HepG2 (cell line): ENCODE results near the gene CDCP1. TPM values are rescaled to one million over a fixed set of nuclear protein-coding genes. Genes with fewer than 3 reads are reported as not detected.

Source experiments
- MATR3 ChIP-seq: sonication (generic); formaldehyde crosslinking; IDR thresholded peaks from 2 replicates; pipeline ENCODE4 v1.4.0; 2020; ENCODE audit warnings: missing genetic modification reagents
- RFX1 ChIP-seq: fragments of 450-650 bp; IDR thresholded peaks from 2 replicates; pipeline ENCODE4 v1.6.1; 2017
- ZFP62 ChIP-seq: sonication (generic); formaldehyde crosslinking; IDR thresholded peaks from 2 replicates; pipeline ENCODE4 v1.4.0; 2020; ENCODE audit warnings: missing genetic modification reagents
- polyA plus RNA-seq, 8 experiments: library from polyadenylated mRNA; depleted of rRNA in 3 of 8; stranded (reverse) in 7 of 8; unstranded in 1 of 8; fragments of >200 nt; fragmentation: Illumina TruSeq in 4 of 8; extraction: Trizol in 4 of 8; gene quantifications; 2 replicates each; pipeline versions ENCODE4 v1.2.1 to v1.2.3, GENCODE V29; 2011 to 2016; ENCODE audit warnings: low read depth in 4 of 8, missing spikeins in 1 of 8, mixed read lengths in 1 of 8; ENCODE audit not compliant: insufficient read depth in 1 of 8
- total RNA-seq, 5 experiments: library from RNA; depleted of rRNA; stranded (reverse); fragments of >200 nt; fragmentation: Illumina TruSeq; extraction: Trizol; gene quantifications; 2 replicates each; pipeline ENCODE4 v1.2.3, GENCODE V29; 2016; ENCODE audit warnings: low read depth in 1 of 5
- TF ChIP-seq, protein P1 (sequence below): sonication (generic); formaldehyde crosslinking; IDR thresholded peaks from 2 replicates; pipeline ENCODE4 v1.5.0; 2020; ENCODE audit warnings: mild to moderate bottlenecking, missing genetic modification reagents
- TF ChIP-seq, protein P2 (sequence below): sonication (generic); formaldehyde crosslinking; IDR thresholded peaks from 2 replicates; pipeline ENCODE4 v1.4.0; 2020; ENCODE audit warnings: missing genetic modification reagents
- TF ChIP-seq, protein P3 (sequence below): sonication (generic); formaldehyde crosslinking; IDR thresholded peaks from 2 replicates; pipeline ENCODE4 v1.4.0; 2020; ENCODE audit warnings: missing genetic modification reagents

The CDCP1 gene
- total and polyA plus RNA-seq, 2 of the 13 experiments (the other 11 are each of a cell fraction or from before 2014, with no cell fraction given): 0.11 to 0.18 TPM

DNA sequence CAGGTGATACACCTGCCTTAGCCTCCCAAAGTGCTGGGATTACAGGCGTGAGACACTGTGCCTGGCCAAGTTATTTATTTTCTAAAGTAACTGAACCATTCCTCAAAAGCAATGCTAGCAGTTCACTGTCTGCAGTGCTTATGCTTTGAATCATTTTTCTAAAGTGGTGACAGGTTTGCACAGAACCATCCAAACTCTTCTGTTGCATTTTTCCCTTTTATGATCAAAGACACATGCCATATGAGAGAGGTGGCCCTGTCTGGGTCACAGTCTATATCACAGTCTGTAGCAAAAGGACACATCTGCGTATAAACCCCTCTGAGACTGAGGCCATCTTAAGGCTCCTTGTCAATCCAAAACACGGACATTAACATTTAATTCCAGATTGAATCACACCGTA, 17.2 kb downstream of the CDCP1 start (continued):
- TF ChIP-seq, protein P1, sequence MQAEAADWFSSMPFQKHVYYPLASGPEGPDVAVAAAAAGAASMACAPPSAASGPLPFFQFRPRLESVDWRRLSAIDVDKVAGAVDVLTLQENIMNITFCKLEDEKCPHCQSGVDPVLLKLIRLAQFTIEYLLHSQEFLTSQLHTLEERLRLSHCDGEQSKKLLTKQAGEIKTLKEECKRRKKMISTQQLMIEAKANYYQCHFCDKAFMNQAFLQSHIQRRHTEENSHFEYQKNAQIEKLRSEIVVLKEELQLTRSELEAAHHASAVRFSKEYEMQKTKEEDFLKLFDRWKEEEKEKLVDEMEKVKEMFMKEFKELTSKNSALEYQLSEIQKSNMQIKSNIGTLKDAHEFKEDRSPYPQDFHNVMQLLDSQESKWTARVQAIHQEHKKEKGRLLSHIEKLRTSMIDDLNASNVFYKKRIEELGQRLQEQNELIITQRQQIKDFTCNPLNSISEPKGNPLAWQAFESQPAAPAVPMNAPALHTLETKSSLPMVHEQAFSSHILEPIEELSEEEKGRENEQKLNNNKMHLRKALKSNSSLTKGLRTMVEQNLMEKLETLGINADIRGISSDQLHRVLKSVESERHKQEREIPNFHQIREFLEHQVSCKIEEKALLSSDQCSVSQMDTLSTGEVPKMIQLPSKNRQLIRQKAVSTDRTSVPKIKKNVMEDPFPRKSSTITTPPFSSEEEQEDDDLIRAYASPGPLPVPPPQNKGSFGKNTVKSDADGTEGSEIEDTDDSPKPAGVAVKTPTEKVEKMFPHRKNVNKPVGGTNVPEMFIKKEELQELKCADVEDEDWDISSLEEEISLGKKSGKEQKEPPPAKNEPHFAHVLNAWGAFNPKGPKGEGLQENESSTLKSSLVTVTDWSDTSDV (CRISPR knock-in tag): no peak
- TF ChIP-seq ZFP62 (CRISPR knock-in tag) (no peak), MATR3 (CRISPR knock-in tag) (no peak), RFX1 (no peak)
- TF ChIP-seq, protein P2, sequence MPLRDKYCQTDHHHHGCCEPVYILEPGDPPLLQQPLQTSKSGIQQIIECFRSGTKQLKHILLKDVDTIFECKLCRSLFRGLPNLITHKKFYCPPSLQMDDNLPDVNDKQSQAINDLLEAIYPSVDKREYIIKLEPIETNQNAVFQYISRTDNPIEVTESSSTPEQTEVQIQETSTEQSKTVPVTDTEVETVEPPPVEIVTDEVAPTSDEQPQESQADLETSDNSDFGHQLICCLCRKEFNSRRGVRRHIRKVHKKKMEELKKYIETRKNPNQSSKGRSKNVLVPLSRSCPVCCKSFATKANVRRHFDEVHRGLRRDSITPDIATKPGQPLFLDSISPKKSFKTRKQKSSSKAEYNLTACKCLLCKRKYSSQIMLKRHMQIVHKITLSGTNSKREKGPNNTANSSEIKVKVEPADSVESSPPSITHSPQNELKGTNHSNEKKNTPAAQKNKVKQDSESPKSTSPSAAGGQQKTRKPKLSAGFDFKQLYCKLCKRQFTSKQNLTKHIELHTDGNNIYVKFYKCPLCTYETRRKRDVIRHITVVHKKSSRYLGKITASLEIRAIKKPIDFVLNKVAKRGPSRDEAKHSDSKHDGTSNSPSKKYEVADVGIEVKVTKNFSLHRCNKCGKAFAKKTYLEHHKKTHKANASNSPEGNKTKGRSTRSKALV: no peak
- TF ChIP-seq, protein P3, sequence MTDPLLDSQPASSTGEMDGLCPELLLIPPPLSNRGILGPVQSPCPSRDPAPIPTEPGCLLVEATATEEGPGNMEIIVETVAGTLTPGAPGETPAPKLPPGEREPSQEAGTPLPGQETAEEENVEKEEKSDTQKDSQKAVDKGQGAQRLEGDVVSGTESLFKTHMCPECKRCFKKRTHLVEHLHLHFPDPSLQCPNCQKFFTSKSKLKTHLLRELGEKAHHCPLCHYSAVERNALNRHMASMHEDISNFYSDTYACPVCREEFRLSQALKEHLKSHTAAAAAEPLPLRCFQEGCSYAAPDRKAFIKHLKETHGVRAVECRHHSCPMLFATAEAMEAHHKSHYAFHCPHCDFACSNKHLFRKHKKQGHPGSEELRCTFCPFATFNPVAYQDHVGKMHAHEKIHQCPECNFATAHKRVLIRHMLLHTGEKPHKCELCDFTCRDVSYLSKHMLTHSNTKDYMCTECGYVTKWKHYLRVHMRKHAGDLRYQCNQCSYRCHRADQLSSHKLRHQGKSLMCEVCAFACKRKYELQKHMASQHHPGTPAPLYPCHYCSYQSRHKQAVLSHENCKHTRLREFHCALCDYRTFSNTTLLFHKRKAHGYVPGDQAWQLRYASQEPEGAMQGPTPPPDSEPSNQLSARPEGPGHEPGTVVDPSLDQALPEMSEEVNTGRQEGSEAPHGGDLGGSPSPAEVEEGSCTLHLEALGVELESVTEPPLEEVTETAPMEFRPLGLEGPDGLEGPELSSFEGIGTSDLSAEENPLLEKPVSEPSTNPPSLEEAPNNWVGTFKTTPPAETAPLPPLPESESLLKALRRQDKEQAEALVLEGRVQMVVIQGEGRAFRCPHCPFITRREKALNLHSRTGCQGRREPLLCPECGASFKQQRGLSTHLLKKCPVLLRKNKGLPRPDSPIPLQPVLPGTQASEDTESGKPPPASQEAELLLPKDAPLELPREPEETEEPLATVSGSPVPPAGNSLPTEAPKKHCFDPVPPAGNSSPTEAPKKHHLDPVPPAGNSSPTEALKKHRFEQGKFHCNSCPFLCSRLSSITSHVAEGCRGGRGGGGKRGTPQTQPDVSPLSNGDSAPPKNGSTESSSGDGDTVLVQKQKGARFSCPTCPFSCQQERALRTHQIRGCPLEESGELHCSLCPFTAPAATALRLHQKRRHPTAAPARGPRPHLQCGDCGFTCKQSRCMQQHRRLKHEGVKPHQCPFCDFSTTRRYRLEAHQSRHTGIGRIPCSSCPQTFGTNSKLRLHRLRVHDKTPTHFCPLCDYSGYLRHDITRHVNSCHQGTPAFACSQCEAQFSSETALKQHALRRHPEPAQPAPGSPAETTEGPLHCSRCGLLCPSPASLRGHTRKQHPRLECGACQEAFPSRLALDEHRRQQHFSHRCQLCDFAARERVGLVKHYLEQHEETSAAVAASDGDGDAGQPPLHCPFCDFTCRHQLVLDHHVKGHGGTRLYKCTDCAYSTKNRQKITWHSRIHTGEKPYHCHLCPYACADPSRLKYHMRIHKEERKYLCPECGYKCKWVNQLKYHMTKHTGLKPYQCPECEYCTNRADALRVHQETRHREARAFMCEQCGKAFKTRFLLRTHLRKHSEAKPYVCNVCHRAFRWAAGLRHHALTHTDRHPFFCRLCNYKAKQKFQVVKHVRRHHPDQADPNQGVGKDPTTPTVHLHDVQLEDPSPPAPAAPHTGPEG (CRISPR knock-in tag): no peak
